HK-2 (cell line): ENCODE results near the gene AP3M1.
A peak's percentile ranks its signal among the peaks of the same experiment; 100 is the strongest.

ENCODE experiments used
- DNase-seq: peaks from one replicate; pipeline ENCODE4 v3.0.0-alpha.2; 2018; ENCODE audit not compliant: unreplicated experiment

AP3M1 gene

GRCh38 chr10:74079936-74080590, 70.6 kb downstream of the AP3M1 start:
- DNase-seq, result no peak

DNA sequence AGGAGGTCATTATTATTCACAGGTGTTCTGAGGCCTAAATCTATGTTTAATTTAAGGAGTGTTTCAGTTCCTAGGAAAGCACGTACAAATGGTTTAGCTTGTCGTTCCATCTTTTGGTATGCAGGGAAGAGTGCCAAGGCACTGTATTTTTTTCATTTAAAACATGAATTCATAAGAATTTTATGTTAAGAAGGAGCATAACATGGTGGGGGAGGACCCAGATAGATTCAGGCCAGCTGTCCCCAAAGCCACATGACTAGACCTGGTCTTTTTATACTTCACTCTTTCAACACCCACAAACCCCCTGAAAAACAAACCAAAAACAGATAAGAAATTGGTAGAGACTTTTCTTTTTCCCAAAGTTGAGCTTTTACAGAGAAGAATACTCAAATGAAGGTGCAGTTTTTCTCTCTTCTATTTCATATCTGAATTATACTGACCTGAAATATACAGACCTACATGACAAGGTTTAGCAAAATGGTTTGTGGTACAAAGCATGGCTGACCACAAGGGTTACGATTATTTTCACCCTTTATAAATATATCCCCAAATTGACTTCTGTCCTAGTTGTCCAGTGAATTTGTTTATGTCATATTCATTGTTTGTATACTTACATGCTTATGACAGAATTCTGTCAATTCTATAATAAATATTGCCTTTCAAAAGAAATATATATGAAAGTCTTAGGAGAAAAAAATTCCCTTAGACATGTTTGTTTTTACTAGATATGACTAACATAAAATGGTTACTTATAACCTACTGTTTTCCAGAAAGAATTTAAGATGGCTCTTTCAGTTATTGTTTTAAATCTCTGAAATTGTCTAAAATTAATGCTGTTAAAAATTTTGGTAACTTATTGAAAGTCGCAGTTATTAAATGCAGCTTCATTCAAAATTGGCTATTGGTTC, 71.3 kb downstream of the AP3M1 start:
- DNase-seq, result no peak

- DNase-seq, result peak; percentile 55
Measured at GRCh38 chr10:74078037-74078436, 72.6 kb downstream of the AP3M1 start.

- no peak for DNase-seq
Measured at GRCh38 chr10:74077416-74077815, 73.2 kb downstream of the AP3M1 start.

DNA sequence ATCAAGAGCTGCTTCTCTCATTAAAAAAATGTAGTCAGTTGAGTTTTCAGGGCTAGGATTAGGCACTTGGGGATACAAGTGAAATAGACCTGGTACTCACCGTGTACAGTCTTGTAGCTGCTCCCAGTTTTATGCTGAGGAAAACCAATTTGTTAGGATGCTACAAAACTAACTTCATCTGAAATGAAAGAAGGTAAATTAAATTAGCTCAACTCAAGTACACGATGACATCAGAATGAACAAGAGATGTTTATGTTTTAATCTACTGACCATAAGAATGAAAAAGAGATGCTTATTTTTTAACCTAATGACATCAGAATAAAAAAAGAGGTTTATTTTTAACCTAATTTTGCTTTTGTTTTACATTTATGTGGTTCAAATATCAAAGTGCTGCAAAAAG, 73.7 kb downstream of the AP3M1 start:
- no peak for DNase-seq

DNA sequence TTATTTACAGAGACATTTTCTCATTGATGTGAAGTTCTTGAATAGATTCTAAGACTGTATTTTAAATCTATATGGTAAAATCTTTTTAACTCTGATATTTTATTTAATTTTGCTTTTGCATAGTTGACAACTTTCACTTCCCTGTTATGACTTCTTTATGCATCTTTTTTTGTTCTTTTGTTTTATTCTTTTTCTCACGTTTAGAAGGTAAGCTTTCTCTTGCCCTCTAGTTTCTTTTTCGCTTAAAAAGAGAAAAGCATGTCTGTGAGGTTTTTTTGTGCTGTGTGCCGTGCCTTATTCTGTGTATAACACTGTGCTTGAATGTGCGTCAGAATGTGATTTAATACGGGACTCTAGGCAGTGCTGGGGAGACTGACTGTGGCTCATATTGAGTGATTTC, 74.7 kb downstream of the AP3M1 start:
- no peak for DNase-seq

DNA sequence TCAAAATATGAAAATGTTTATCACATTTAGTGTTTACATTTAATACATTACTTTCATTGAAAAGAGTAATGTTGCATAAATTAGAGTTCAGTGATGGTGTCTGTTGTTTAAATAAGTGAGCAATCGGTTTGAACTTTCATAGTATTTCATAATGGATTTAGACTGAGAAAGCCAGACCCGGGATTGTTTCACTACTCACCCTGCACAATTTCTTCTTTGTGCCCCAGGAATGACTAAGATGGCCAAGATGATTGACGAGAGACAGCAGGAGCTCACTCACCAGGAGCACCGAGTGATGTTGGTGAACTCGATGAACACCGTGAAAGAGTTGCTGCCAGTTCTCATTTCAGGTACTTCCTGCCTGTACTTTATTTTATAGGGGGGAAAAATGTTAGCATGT, 78.1 kb downstream of the AP3M1 start:
- DNase-seq, result no peak

DNA sequence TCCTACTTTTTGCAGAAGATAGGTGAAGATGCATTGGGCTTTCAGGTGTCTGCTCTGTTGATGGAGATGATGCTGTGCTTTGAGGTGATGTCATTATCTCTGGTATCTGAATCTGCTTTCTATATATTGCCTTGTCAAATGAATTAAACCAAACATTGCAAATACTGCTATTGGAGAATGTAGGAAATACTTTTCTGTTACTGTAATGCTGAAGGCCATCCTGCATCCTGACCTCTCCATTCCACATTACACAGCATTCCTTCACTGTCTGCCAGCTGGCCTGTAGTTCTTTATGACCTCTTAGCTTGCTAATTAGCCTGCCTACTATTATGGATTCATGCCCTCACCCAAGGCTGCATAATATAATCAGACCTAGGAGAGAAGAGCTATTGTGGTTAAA, 79.5 kb downstream of the AP3M1 start:
- DNase-seq, result no peak
